Large intestine (tissue), 3 donors: ENCODE measurements around the gene RPIA. TPM values are rescaled to one million over a fixed set of nuclear protein-coding genes. Genes with fewer than 3 reads are reported as not detected.

Experiments used
- DNase-seq, 2 donors: peaks; one replicate each; pipeline versions ENCODE4 v3.0.0 to v3.0.0-alpha.2; 2013
- H3K27ac ChIP-seq: one replicate; pipeline ENCODE4 v1.5.1; 2013; ENCODE audit warnings: low read length
- H3K27me3 ChIP-seq: 2 replicates; pipeline ENCODE4 v1.6.1; 2013; ENCODE audit warnings: low read length; ENCODE audit not compliant: control insufficient read depth, insufficient read depth
- H3K36me3 ChIP-seq: 2 replicates; pipeline ENCODE4 v1.6.1; 2013; ENCODE audit warnings: low read length; ENCODE audit not compliant: control insufficient read depth, insufficient read depth
- H3K4me1 ChIP-seq: one replicate; pipeline ENCODE4 v1.6.1; 2013; ENCODE audit warnings: low read length; ENCODE audit not compliant: control insufficient read depth, insufficient read depth
- H3K4me3 ChIP-seq: one replicate; pipeline ENCODE4 v1.5.1; 2013; ENCODE audit warnings: low read length
- H3K9me3 ChIP-seq: one replicate; pipeline ENCODE4 v1.6.1; 2013; ENCODE audit warnings: mild to moderate bottlenecking, low read depth, low read length, moderate library complexity; ENCODE audit not compliant: control insufficient read depth
- WGBS: methylation state at CpG from one replicate; pipeline ENCODE4 v1.1.5; 2013; ENCODE audit warnings: low lambda C conversion rate; ENCODE audit not compliant: insufficient coverage; 5-methylcytosine and 5-hydroxymethylcytosine counted together
- polyA plus RNA-seq: library from polyadenylated mRNA; unstranded; fragments of 120-200 nt; gene quantifications from one replicate; pipeline ENCODE4 v1.2.1, GENCODE V29; 2013

RPIA gene
- polyA plus RNA-seq, 1 donor = 28.3 TPM

GRCh38 chr2:88683160-88684021 is 8.1 kb upstream of the RPIA start:
- H3K9me3 ChIP-seq = peaks cover 16% of the 10 kb centered on the region
- DNase-seq = no peak
- no peak overlapping the region for H3K27ac ChIP-seq
- H3K36me3 ChIP-seq = no peaks in the 10 kb centered on the region
- no peak overlapping the region for H3K4me3 ChIP-seq
- H3K27me3 ChIP-seq = no peaks in the 10 kb centered on the region
- WGBS = no CpG with 5 or more reads among the region's 2 CpGs
- H3K4me1 ChIP-seq = no peaks in the 10 kb centered on the region

DNA sequence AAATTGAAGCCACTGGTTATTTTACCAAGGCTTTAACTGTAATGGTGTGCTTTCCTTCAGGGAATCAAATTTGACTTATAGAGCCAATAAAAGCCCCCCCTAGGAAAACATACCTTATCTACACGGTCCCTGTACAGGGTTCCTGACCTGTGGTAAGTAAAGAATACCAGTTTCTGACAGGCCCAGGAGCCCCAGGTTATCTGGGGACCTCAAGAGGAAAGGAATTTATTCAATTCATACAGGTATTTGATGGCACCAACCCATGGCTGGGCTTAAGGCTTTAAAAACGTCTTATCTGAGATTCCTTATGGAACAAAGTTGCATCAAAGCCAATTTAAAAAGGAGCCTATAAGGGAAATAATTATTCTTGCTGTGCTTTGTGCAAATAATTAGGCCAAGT is 7.0 kb upstream of the RPIA start:
- DNase-seq = no peak
- no peaks in the 10 kb centered on the region for H3K4me1 ChIP-seq
- WGBS = no CpG with 5 or more reads among the region's 2 CpGs
- H3K27me3 ChIP-seq = no peaks in the 10 kb centered on the region
- no peak overlapping the region for H3K4me3 ChIP-seq
- H3K27ac ChIP-seq = no peak overlapping the region
- H3K36me3 ChIP-seq = no peaks in the 10 kb centered on the region
- peaks cover 16% of the 10 kb centered on the region for H3K9me3 ChIP-seq

DNA sequence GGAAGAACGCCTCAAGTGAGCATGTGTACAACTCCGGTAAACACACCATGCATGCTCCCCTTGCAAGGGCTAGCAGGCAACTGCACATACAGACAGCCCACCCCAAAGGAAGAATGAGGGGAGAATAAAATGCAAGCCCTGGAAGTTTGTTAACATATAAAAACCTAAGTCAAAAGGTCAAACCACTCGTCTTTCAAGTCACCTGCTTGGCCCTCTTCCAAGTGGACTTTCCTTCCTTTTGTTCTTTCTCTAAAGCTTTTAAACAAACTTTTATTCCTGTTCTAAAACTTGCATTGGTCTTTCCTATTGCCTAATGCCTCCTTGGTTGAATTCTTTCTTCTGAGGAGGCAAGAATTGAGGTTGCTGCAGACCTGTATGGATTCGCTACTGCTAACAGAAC is 5.2 kb upstream of the RPIA start:
- Histone ChIP-seq H3K27me3 (no peaks in the 10 kb centered on the region), H3K4me1 (no peaks in the 10 kb centered on the region), H3K36me3 (no peaks in the 10 kb centered on the region), H3K9me3 (peaks cover 16% of the 10 kb centered on the region), H3K4me3 (no peak overlapping the region), H3K27ac (peak overlapping the region; percentile 11)
- 0% methylated on average over 1 of the region's 4 CpGs for WGBS
- DNase-seq = peak in 1 of 2 donors; percentile 51

DNA sequence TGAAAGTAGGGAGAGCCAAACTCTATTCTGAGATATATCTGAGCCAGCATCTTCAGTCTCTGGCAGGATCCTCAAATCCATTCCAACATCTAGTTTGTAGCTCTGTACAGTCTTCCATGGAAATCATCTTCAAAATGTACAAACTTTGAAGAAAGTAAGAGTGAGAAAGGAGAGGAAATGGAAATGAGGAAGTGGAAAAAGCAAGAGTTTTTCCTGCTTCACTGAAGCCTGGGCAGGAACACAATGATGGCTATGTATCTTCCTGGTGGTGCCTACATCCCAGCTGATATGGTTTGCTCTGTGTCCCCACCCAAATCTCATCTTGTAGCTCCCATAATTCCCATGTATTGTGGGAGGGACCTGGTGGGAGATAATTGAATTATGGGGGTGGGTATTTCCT is 4.1 kb upstream of the RPIA start:
- no peaks in the 10 kb centered on the region for H3K36me3 ChIP-seq
- DNase-seq = no peak
- H3K4me3 ChIP-seq = no peak overlapping the region
- no peak overlapping the region for H3K27ac ChIP-seq
- no peaks in the 10 kb centered on the region for H3K27me3 ChIP-seq
- no peaks in the 10 kb centered on the region for H3K4me1 ChIP-seq
- peaks cover 16% of the 10 kb centered on the region for H3K9me3 ChIP-seq

DNA sequence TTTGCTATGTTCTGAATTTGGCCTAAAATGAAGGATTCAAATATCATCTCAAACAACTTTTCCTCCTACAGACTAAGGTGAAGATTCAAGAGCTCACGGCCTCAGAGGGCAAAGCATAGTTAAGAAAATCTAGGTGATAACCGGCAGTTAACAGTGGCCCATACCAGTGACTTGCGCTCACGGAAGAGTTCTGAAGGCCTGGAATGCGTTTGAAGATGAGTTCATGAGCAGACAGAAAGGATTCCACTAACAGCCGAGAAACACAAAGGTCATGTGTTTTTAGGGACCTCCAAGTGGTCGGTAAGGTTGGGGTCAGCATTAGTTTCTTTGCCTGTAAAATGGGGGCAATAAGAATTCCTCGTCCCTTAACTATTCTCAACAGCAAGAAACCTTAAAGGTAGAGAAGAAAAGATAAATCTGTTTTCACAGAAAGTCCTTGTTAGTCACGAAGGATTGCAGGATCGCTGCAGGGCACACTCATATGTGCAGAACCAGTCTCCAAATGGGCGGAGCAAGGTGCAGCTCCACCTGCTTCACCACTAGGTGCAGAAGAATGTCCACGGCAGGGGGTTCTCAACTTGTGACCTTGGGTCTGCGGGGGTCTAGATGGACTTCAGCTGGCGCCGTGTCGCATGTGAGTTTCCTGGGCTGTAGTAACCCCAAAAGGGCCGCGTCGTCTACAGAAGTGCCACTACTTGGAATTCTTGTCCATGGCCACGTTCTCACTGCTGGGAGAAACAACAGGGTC is 708 bp upstream of the RPIA start:
- H3K9me3 ChIP-seq = no peaks in the 10 kb centered on the region
- no peak for DNase-seq
- WGBS = no CpG with 5 or more reads among the region's 20 CpGs
- no peaks in the 10 kb centered on the region for H3K27me3 ChIP-seq
- peak overlapping the region; percentile 50 for H3K4me3 ChIP-seq
- no peaks in the 10 kb centered on the region for H3K36me3 ChIP-seq
- peaks cover 3% of the 10 kb centered on the region for H3K4me1 ChIP-seq
- peak overlapping the region; percentile 35 for H3K27ac ChIP-seq

GRCh38 chr2:88692187-88692586 is 714 bp downstream of the RPIA start:
- Histone ChIP-seq H3K4me1 (peaks cover 5% of the 10 kb centered on the region), H3K4me3 (peak overlapping the region; percentile 84), H3K9me3 (no peaks in the 10 kb centered on the region), H3K27me3 (no peaks in the 10 kb centered on the region), H3K27ac (peak overlapping the region; percentile 68), H3K36me3 (no peaks in the 10 kb centered on the region)
- DNase-seq = peak in 1 of 2 donors; percentile 56
- WGBS = no CpG with 5 or more reads among the region's 11 CpGs

DNA sequence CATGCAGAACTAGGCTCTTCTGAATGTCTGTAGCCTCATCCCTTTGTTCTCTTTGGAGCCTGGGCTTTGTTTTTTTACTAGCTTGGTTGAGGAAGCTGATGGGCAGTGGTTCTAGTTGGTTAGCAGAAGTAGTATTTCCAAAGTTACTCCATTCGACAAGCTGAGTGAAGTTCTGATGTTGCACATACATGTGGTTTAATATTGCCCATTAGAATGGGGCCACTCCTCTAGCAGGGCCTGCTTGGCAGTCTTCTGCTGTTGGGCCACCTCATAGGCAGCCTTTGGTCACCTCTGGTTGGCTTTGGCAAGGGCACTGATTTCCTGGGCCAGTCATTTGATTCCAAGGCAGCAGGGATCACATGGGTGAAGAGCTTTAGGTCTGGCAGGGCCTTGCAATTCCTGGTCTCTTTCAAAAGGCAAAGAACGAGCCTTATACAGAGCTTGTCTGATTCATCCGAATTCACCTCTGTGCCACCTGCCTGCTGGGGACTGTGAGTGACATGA is 2.5 kb downstream of the RPIA start:
- H3K4me1 ChIP-seq = peaks cover 22% of the 10 kb centered on the region
- no peak for DNase-seq
- no peaks in the 10 kb centered on the region for H3K36me3 ChIP-seq

GRCh38 chr2:88696611-88697010 is 5.1 kb downstream of the RPIA start:
- peaks cover 14% of the 10 kb centered on the region for H3K36me3 ChIP-seq

More for the DNA sequence above, 2.5 kb downstream of the RPIA start:
- Histone ChIP-seq H3K27me3 (no peaks in the 10 kb centered on the region), H3K9me3 (no peaks in the 10 kb centered on the region), H3K27ac (no peak overlapping the region), H3K4me3 (no peak overlapping the region)
- WGBS = no CpG with 5 or more reads among the region's 3 CpGs

GRCh38 chr2:88697370-88698026 is 6.0 kb downstream of the RPIA start:
- peaks cover 30% of the 10 kb centered on the region for H3K4me1 ChIP-seq
- peaks cover 18% of the 10 kb centered on the region for H3K36me3 ChIP-seq
- no CpG with 5 or more reads among the region's 3 CpGs for WGBS
- H3K27ac ChIP-seq = peak overlapping the region; percentile 62
- no peaks in the 10 kb centered on the region for H3K9me3 ChIP-seq
- H3K27me3 ChIP-seq = no peaks in the 10 kb centered on the region
- DNase-seq = peak in 1 of 2 donors; percentile 70
- H3K4me3 ChIP-seq = no peak overlapping the region

More at GRCh38 chr2:88696611-88697010, 5.1 kb downstream of the RPIA start:
- no peak overlapping the region for H3K4me3 ChIP-seq
- H3K4me1 ChIP-seq = peaks cover 28% of the 10 kb centered on the region
- WGBS = 100% methylated on average over 1 of the region's 3 CpGs
- DNase-seq = no peak
- H3K27ac ChIP-seq = no peak overlapping the region
- H3K27me3 ChIP-seq = no peaks in the 10 kb centered on the region
- no peaks in the 10 kb centered on the region for H3K9me3 ChIP-seq

- Histone ChIP-seq H3K4me3 (no peak overlapping the region), H3K9me3 (no peaks in the 10 kb centered on the region), H3K4me1 (peaks cover 32% of the 10 kb centered on the region), H3K27ac (peak overlapping the region; percentile 62), H3K27me3 (no peaks in the 10 kb centered on the region), H3K36me3 (peaks cover 21% of the 10 kb centered on the region)
- DNase-seq = no peak
- WGBS = 100% methylated on average over 1 of the region's 2 CpGs
Observed at GRCh38 chr2:88698027-88698413, 6.5 kb downstream of the RPIA start.
